Liver (tissue), 9 donors: Measurements from ENCODE around the gene PRR15L. TPM values are rescaled to one million over a fixed set of nuclear protein-coding genes. Genes with fewer than 3 reads are reported as not detected.

Source experiments
- DNase-seq: peaks from one replicate; pipeline ENCODE4 v3.0.0-alpha.2; 2017; ENCODE audit warnings: low spot score
- H3K27ac ChIP-seq, 2 donors: one replicate each; pipeline ENCODE4 v1.7.0; 2013; ENCODE audit warnings: inconsistent platforms in 2 of 2, low read length in 2 of 2, control low read depth in 1 of 2, low read depth in 1 of 2, mild to moderate bottlenecking in 1 of 2
- H3K27me3 ChIP-seq, 4 donors: one replicate each; pipeline versions ENCODE4 v1.6.1 to v1.7.0; 2013; ENCODE audit warnings: low read length in 3 of 4, inconsistent platforms in 1 of 4, mild to moderate bottlenecking in 1 of 4, moderate library complexity in 1 of 4; ENCODE audit not compliant: control insufficient read depth in 4 of 4, insufficient read depth in 4 of 4
- H3K36me3 ChIP-seq, 4 donors: one replicate each; pipeline versions ENCODE4 v1.6.1 to v1.7.0; 2013; ENCODE audit warnings: low read length in 3 of 4, mild to moderate bottlenecking in 3 of 4, low read depth in 1 of 4, moderate library complexity in 1 of 4; ENCODE audit not compliant: control insufficient read depth in 4 of 4, insufficient read depth in 3 of 4
- H3K4me1 ChIP-seq, 4 donors: one replicate each; pipeline versions ENCODE4 v1.6.1 to v1.7.0; 2013; ENCODE audit warnings: low read length in 3 of 4, mild to moderate bottlenecking in 3 of 4, moderate library complexity in 1 of 4; ENCODE audit not compliant: control insufficient read depth in 4 of 4, insufficient read depth in 4 of 4
- H3K4me3 ChIP-seq, 3 donors: one replicate each; pipeline versions ENCODE4 v1.6.1 to v1.7.0; 2013; ENCODE audit warnings: low read length in 3 of 3, control low read depth in 1 of 3, low read depth in 1 of 3, mild to moderate bottlenecking in 1 of 3
- H3K9ac ChIP-seq, 2 donors: one replicate each; pipeline ENCODE4 v1.7.0; 2013; ENCODE audit warnings: low read length in 2 of 2, mild to moderate bottlenecking in 2 of 2, moderate library complexity in 2 of 2, control low read depth in 1 of 2, low read depth in 1 of 2
- H3K9me3 ChIP-seq, 4 donors: one replicate each; pipeline versions ENCODE4 v1.6.1 to v1.7.0; 2013; ENCODE audit warnings: low read length in 3 of 4; ENCODE audit not compliant: control insufficient read depth in 4 of 4
- FOXA1 ChIP-seq: IDR thresholded peaks from 2 replicates; pipeline ENCODE4 v1.6.1; 2016; ENCODE audit warnings: antibody characterized with exemption
- GABPA ChIP-seq, 2 donors: IDR thresholded peaks in 1 of 2; conservative IDR thresholded peaks in 1 of 2; 2 replicates each; pipeline ENCODE4 v1.6.1; 2016; ENCODE audit warnings: antibody characterized with exemption in 2 of 2, mild to moderate bottlenecking in 1 of 2, moderate library complexity in 1 of 2
- HNF4G ChIP-seq: IDR thresholded peaks from 2 replicates; pipeline ENCODE4 v1.6.1; 2016; ENCODE audit warnings: antibody characterized with exemption
- JUND ChIP-seq, 2 donors: IDR thresholded peaks; 2 replicates each; pipeline ENCODE4 v1.6.1; 2016; ENCODE audit warnings: antibody characterized with exemption in 2 of 2
- NR2F2 ChIP-seq: IDR thresholded peaks from 2 replicates; pipeline ENCODE4 v1.6.1; 2016; ENCODE audit warnings: antibody characterized with exemption
- RXRA ChIP-seq, 2 donors: IDR thresholded peaks; 2 replicates each; pipeline ENCODE4 v1.6.1; 2017 to 2018; ENCODE audit warnings: antibody characterized with exemption in 2 of 2, mild to moderate bottlenecking in 1 of 2
- SP1 ChIP-seq: IDR thresholded peaks from 2 replicates; pipeline ENCODE4 v1.6.1; 2018; ENCODE audit warnings: antibody characterized with exemption, mild to moderate bottlenecking
- TAF1 ChIP-seq: conservative IDR thresholded peaks from 2 replicates; pipeline ENCODE4 v1.6.1; 2016; ENCODE audit warnings: antibody characterized with exemption, mild to moderate bottlenecking
- YY1 ChIP-seq: IDR thresholded peaks from 2 replicates; pipeline ENCODE4 v1.6.1; 2016; ENCODE audit warnings: antibody characterized with exemption, mild to moderate bottlenecking
- WGBS: extraction: QIAGEN DNeasy Blood & Tissue Kit; methylation state at CpG from one replicate; pipeline ENCODE4 v1.1.7; 2013; 5-methylcytosine and 5-hydroxymethylcytosine counted together
- polyA plus RNA-seq, 2 donors: library from polyadenylated mRNA; stranded (reverse) in 1 of 2; unstranded in 1 of 2; fragments of 200-250 nt in 1 of 2; fragments of >200 nt in 1 of 2; fragmentation: Nextera tagmentation in 1 of 2; extraction: Ambion mirVana in 1 of 2; gene quantifications; one replicate each; pipeline versions ENCODE4 v1.2.1 to v1.2.3, GENCODE V29; 2013 to 2015
- total RNA-seq, 2 donors: library from RNA; depleted of rRNA; stranded (reverse); fragments of >200 nt; gene quantifications; one replicate each; pipeline ENCODE4 v1.2.3, GENCODE V29; 2014
- TF ChIP-seq, protein P1 (sequence below): fragments of 150-350 bp; IDR thresholded peaks from 2 replicates; pipeline ENCODE4 v1.5.1; 2017; ENCODE audit warnings: improper control_type of control experiment, low read depth, low read length; ENCODE audit not compliant: missing input control
- TF ChIP-seq, protein P2 (sequence below): IDR thresholded peaks from 2 replicates; pipeline ENCODE4 v1.6.1; 2016; ENCODE audit warnings: antibody characterized with exemption
- TF ChIP-seq, protein P3 (sequence below): IDR thresholded peaks from 2 replicates; pipeline ENCODE4 v1.6.1; 2016; ENCODE audit warnings: antibody characterized with exemption
- TF ChIP-seq, protein P4 (sequence below): IDR thresholded peaks from 2 replicates; pipeline ENCODE4 v1.6.1; 2016; ENCODE audit warnings: antibody characterized with exemption
- TF ChIP-seq, protein P5 (sequence below): IDR thresholded peaks from 2 replicates; pipeline ENCODE4 v1.6.1; 2016; ENCODE audit warnings: antibody characterized with exemption, mild to moderate bottlenecking
- donor health status: healthy.
- donor health status: healthy.
- donor health status: healthy.
- donor health status: healthy.
- donor health status: healthy.

The PRR15L gene
- total and polyA plus RNA-seq, 4 donors, result 0.83 to 11.0 (median 1.9) TPM

DNA sequence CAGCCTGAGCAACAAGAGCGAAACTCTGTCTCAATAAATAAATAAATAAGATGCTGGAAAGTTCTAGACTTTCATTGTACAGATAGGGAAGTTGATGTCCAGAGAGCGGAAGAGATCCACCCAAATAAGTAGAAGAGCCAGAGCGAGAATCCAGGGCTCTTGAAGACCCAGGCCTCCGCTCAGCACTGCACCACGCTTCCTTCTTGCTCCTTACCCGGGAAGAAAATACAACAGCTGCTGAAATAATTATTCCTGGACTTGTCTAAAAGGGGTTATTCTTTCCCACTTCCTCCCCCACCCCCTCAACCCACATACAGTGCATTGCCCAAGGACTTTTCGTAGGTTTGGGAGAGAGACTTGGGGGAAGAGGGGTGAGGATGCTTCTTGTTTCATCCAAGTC is 39.9 kb upstream of the PRR15L start:
- TF ChIP-seq YY1, result no peak
- no peak for TF ChIP-seq FOXA1
- no peak for TF ChIP-seq TAF1
- TF ChIP-seq, protein P1, sequence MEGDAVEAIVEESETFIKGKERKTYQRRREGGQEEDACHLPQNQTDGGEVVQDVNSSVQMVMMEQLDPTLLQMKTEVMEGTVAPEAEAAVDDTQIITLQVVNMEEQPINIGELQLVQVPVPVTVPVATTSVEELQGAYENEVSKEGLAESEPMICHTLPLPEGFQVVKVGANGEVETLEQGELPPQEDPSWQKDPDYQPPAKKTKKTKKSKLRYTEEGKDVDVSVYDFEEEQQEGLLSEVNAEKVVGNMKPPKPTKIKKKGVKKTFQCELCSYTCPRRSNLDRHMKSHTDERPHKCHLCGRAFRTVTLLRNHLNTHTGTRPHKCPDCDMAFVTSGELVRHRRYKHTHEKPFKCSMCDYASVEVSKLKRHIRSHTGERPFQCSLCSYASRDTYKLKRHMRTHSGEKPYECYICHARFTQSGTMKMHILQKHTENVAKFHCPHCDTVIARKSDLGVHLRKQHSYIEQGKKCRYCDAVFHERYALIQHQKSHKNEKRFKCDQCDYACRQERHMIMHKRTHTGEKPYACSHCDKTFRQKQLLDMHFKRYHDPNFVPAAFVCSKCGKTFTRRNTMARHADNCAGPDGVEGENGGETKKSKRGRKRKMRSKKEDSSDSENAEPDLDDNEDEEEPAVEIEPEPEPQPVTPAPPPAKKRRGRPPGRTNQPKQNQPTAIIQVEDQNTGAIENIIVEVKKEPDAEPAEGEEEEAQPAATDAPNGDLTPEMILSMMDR, result no peak
- TF ChIP-seq, protein P2, sequence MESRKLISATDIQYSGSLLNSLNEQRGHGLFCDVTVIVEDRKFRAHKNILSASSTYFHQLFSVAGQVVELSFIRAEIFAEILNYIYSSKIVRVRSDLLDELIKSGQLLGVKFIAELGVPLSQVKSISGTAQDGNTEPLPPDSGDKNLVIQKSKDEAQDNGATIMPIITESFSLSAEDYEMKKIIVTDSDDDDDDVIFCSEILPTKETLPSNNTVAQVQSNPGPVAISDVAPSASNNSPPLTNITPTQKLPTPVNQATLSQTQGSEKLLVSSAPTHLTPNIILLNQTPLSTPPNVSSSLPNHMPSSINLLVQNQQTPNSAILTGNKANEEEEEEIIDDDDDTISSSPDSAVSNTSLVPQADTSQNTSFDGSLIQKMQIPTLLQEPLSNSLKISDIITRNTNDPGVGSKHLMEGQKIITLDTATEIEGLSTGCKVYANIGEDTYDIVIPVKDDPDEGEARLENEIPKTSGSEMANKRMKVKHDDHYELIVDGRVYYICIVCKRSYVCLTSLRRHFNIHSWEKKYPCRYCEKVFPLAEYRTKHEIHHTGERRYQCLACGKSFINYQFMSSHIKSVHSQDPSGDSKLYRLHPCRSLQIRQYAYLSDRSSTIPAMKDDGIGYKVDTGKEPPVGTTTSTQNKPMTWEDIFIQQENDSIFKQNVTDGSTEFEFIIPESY, result no peak
- no peak for TF ChIP-seq GABPA (IDR thresholded peaks at IDR 0.05 in 1 of 2, conservative IDR thresholded peaks at IDR 0.05 in 1 of 2)
- no peak for TF ChIP-seq JUND (IDR thresholded peaks at IDR 0.05)
- TF ChIP-seq HNF4G, result no peak
- TF ChIP-seq, protein P3, sequence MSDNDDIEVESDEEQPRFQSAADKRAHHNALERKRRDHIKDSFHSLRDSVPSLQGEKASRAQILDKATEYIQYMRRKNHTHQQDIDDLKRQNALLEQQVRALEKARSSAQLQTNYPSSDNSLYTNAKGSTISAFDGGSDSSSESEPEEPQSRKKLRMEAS, result no peak
- TF ChIP-seq NR2F2, result no peak
- TF ChIP-seq, protein P4, sequence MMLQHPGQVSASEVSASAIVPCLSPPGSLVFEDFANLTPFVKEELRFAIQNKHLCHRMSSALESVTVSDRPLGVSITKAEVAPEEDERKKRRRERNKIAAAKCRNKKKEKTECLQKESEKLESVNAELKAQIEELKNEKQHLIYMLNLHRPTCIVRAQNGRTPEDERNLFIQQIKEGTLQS, result no peak
- no peak for DNase-seq
- H3K36me3 ChIP-seq, result no peaks in the 10 kb centered on the region
- H3K27me3 ChIP-seq, result no peaks in the 10 kb centered on the region
- H3K9ac ChIP-seq, result no peak overlapping the region
- no peak overlapping the region for H3K4me3 ChIP-seq
- WGBS, result 86% methylated on average over 7 of the region's 7 CpGs
- H3K9me3 ChIP-seq, result no peaks in the 10 kb centered on the region
- H3K27ac ChIP-seq, result no peak overlapping the region
- no peaks in the 10 kb centered on the region for H3K4me1 ChIP-seq

DNA sequence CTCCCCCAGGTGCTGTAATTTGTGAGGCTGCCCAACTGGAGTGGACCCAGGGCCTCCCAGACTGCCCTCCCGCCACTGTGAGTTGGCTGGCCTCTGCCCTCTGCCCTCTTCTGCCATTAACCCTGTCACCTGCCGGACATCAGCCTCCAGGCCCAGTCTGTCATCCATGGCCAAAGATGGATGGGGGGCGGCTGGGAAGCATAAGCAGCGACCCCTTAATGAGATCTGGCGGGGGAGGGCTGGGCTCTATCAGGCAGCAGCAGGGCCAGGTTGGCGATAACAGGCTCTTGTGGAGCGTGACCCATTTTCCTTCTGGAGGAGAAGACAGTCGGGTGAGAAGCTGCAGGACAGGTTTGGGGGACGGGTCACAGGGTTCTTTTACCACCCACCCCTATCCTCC is 38.5 kb upstream of the PRR15L start:
- no peaks in the 10 kb centered on the region for H3K36me3 ChIP-seq
- H3K4me3 ChIP-seq, result no peak overlapping the region
- H3K9me3 ChIP-seq, result no peaks in the 10 kb centered on the region
- H3K27ac ChIP-seq, result no peak overlapping the region
- WGBS, result 75% methylated on average over 9 of the region's 9 CpGs
- DNase-seq, result no peak
- H3K4me1 ChIP-seq, result no peaks in the 10 kb centered on the region
- TF ChIP-seq, protein P5, sequence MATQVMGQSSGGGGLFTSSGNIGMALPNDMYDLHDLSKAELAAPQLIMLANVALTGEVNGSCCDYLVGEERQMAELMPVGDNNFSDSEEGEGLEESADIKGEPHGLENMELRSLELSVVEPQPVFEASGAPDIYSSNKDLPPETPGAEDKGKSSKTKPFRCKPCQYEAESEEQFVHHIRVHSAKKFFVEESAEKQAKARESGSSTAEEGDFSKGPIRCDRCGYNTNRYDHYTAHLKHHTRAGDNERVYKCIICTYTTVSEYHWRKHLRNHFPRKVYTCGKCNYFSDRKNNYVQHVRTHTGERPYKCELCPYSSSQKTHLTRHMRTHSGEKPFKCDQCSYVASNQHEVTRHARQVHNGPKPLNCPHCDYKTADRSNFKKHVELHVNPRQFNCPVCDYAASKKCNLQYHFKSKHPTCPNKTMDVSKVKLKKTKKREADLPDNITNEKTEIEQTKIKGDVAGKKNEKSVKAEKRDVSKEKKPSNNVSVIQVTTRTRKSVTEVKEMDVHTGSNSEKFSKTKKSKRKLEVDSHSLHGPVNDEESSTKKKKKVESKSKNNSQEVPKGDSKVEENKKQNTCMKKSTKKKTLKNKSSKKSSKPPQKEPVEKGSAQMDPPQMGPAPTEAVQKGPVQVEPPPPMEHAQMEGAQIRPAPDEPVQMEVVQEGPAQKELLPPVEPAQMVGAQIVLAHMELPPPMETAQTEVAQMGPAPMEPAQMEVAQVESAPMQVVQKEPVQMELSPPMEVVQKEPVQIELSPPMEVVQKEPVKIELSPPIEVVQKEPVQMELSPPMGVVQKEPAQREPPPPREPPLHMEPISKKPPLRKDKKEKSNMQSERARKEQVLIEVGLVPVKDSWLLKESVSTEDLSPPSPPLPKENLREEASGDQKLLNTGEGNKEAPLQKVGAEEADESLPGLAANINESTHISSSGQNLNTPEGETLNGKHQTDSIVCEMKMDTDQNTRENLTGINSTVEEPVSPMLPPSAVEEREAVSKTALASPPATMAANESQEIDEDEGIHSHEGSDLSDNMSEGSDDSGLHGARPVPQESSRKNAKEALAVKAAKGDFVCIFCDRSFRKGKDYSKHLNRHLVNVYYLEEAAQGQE, result no peak
- TF ChIP-seq RXRA (IDR thresholded peaks at IDR 0.05), result no peak
- no peak for TF ChIP-seq SP1
- no peak for TF ChIP-seq FOXA1
- no peak for TF ChIP-seq JUND (IDR thresholded peaks at IDR 0.05)
- TF ChIP-seq, protein P3, result no peak
- H3K9ac ChIP-seq, result no peak overlapping the region
- no peaks in the 10 kb centered on the region for H3K27me3 ChIP-seq
